ENCODE measurements around the gene PIGB. TPM values are rescaled to one million over a fixed set of nuclear protein-coding genes. Genes with fewer than 3 reads are reported as not detected.

PIGB gene
- polyA plus RNA-seq, 1 donor (not counting 4 experiments of a cell fraction or from before 2014, with no cell fraction given), result 29.1 TPM

GRCh38 chr15:55381595-55381994 lies 62.6 kb downstream of the PIGB start:
- no peak overlapping the region for H3K27ac ChIP-seq (ENCODE audit: control insufficient read depth, insufficient read depth, low read length)
- H3K9ac ChIP-seq (ENCODE audit: control insufficient read depth, extremely low read depth, insufficient read depth, low read length), result no peak overlapping the region
- H3K36me3 ChIP-seq (ENCODE audit: control insufficient read depth in 2 of 2, extremely low read depth in 1 of 2, insufficient read depth in 2 of 2, low read length in 2 of 2), result no peaks in the 10 kb centered on the region
- H3K79me2 ChIP-seq (ENCODE audit: control insufficient read depth, insufficient read depth, low read length), result no peaks in the 10 kb centered on the region
- H3K4me3 ChIP-seq (ENCODE audit: control insufficient read depth in 2 of 3, extremely low read depth in 1 of 3, insufficient read depth in 2 of 3, low read depth in 1 of 3, low read length in 3 of 3), result no peak overlapping the region
- no peaks in the 10 kb centered on the region for H3K9me3 ChIP-seq (ENCODE audit: control insufficient read depth, low read depth, low read length)
- dilution Hi-C loops (cut with MboI; ENCODE audit: extremely low pct_ligation_motif_present, low sequenced_read_pairs), result no loop called here
- no peaks in the 10 kb centered on the region for H3K9me1 ChIP-seq (ENCODE audit: control insufficient read depth, extremely low read depth, insufficient read depth, low read length)
- DNase-seq (ENCODE audit: low read depth, low spot score) (no peak), FAIRE-seq (no peak)
- H3K27me3 ChIP-seq (ENCODE audit: control insufficient read depth, extremely low read depth, insufficient read depth, low read length), result no peaks in the 10 kb centered on the region
- no peaks in the 10 kb centered on the region for H3K4me1 ChIP-seq (ENCODE audit: control insufficient read depth, extremely low read depth, insufficient read depth, low read length)
- no peak for TF ChIP-seq EZH2 (IDR thresholded peaks at IDR 0.05; ENCODE audit: low read length)
- no peak overlapping the region for H2AFZ ChIP-seq (ENCODE audit: control insufficient read depth, low read length)
- no peak overlapping the region for H3K4me2 ChIP-seq (ENCODE audit: control insufficient read depth, extremely low read depth, insufficient read depth, low read depth, low read length)
- no peaks in the 10 kb centered on the region for H4K20me1 ChIP-seq (ENCODE audit: control insufficient read depth, extremely low read depth, insufficient read depth, low read length)

- Histone ChIP-seq H3K27ac (ENCODE audit: control insufficient read depth, insufficient read depth, low read length) (no peak overlapping the region), H3K4me3 (ENCODE audit: control insufficient read depth in 2 of 3, extremely low read depth in 1 of 3, insufficient read depth in 2 of 3, low read depth in 1 of 3, low read length in 3 of 3) (no peak overlapping the region), H3K79me2 (ENCODE audit: control insufficient read depth, insufficient read depth, low read length) (no peaks in the 10 kb centered on the region), H3K9me1 (ENCODE audit: control insufficient read depth, extremely low read depth, insufficient read depth, low read length) (no peaks in the 10 kb centered on the region), H3K36me3 (ENCODE audit: control insufficient read depth in 2 of 2, extremely low read depth in 1 of 2, insufficient read depth in 2 of 2, low read length in 2 of 2) (no peaks in the 10 kb centered on the region), H3K9me3 (ENCODE audit: control insufficient read depth, low read depth, low read length) (no peaks in the 10 kb centered on the region), H3K4me2 (ENCODE audit: control insufficient read depth, extremely low read depth, insufficient read depth, low read depth, low read length) (no peak overlapping the region), H4K20me1 (ENCODE audit: control insufficient read depth, extremely low read depth, insufficient read depth, low read length) (no peaks in the 10 kb centered on the region), H3K9ac (ENCODE audit: control insufficient read depth, extremely low read depth, insufficient read depth, low read length) (no peak overlapping the region), H2AFZ (ENCODE audit: control insufficient read depth, low read length) (no peak overlapping the region), H3K4me1 (ENCODE audit: control insufficient read depth, extremely low read depth, insufficient read depth, low read length) (peaks cover 3% of the 10 kb centered on the region), H3K27me3 (ENCODE audit: control insufficient read depth, extremely low read depth, insufficient read depth, low read length) (no peaks in the 10 kb centered on the region)
- FAIRE-seq (no peak), DNase-seq (ENCODE audit: low read depth, low spot score) (no peak)
- dilution Hi-C loops (cut with MboI; ENCODE audit: extremely low pct_ligation_motif_present, low sequenced_read_pairs), result no loop called here
- TF ChIP-seq EZH2 (IDR thresholded peaks at IDR 0.05; ENCODE audit: low read length) (no peak), CTCF (optimal IDR thresholded peaks at IDR 0.05 in 1 of 3, IDR thresholded peaks at IDR 0.05 in 1 of 3, conservative IDR thresholded peaks at IDR 0.05 in 1 of 3; ENCODE audit: extremely low read depth in 1 of 3, insufficient read depth in 2 of 3, low read length in 3 of 3) (no peak)
These were observed 64.7 kb downstream of the PIGB start for GRCh38 chr15:55383687-55384086.

GRCh38 chr15:55387027-55387426 lies 68.0 kb downstream of the PIGB start:
- Histone ChIP-seq H3K9me3 (ENCODE audit: control insufficient read depth, low read depth, low read length) (no peaks in the 10 kb centered on the region), H4K20me1 (ENCODE audit: control insufficient read depth, extremely low read depth, insufficient read depth, low read length) (no peaks in the 10 kb centered on the region), H3K9me1 (ENCODE audit: control insufficient read depth, extremely low read depth, insufficient read depth, low read length) (no peaks in the 10 kb centered on the region), H2AFZ (ENCODE audit: control insufficient read depth, low read length) (no peak overlapping the region), H3K27me3 (ENCODE audit: control insufficient read depth, extremely low read depth, insufficient read depth, low read length) (no peaks in the 10 kb centered on the region), H3K4me1 (ENCODE audit: control insufficient read depth, extremely low read depth, insufficient read depth, low read length) (peaks cover 11% of the 10 kb centered on the region), H3K27ac (ENCODE audit: control insufficient read depth, insufficient read depth, low read length) (no peak overlapping the region), H3K9ac (ENCODE audit: control insufficient read depth, extremely low read depth, insufficient read depth, low read length) (no peak overlapping the region), H3K79me2 (ENCODE audit: control insufficient read depth, insufficient read depth, low read length) (no peaks in the 10 kb centered on the region), H3K36me3 (ENCODE audit: control insufficient read depth in 2 of 2, extremely low read depth in 1 of 2, insufficient read depth in 2 of 2, low read length in 2 of 2) (no peaks in the 10 kb centered on the region), H3K4me3 (ENCODE audit: control insufficient read depth in 2 of 3, extremely low read depth in 1 of 3, insufficient read depth in 2 of 3, low read depth in 1 of 3, low read length in 3 of 3) (no peak overlapping the region), H3K4me2 (ENCODE audit: control insufficient read depth, extremely low read depth, insufficient read depth, low read depth, low read length) (no peak overlapping the region)
- FAIRE-seq (no peak), DNase-seq (ENCODE audit: low read depth, low spot score) (no peak)
- TF ChIP-seq CTCF (optimal IDR thresholded peaks at IDR 0.05 in 1 of 3, IDR thresholded peaks at IDR 0.05 in 1 of 3, conservative IDR thresholded peaks at IDR 0.05 in 1 of 3; ENCODE audit: extremely low read depth in 1 of 3, insufficient read depth in 2 of 3, low read length in 3 of 3) (no peak), EZH2 (IDR thresholded peaks at IDR 0.05; ENCODE audit: low read length) (no peak)
- dilution Hi-C loops (cut with MboI; ENCODE audit: extremely low pct_ligation_motif_present, low sequenced_read_pairs), result no loop called here
